ENCODE results near the gene SLF2.

The SLF2 gene, protein sequence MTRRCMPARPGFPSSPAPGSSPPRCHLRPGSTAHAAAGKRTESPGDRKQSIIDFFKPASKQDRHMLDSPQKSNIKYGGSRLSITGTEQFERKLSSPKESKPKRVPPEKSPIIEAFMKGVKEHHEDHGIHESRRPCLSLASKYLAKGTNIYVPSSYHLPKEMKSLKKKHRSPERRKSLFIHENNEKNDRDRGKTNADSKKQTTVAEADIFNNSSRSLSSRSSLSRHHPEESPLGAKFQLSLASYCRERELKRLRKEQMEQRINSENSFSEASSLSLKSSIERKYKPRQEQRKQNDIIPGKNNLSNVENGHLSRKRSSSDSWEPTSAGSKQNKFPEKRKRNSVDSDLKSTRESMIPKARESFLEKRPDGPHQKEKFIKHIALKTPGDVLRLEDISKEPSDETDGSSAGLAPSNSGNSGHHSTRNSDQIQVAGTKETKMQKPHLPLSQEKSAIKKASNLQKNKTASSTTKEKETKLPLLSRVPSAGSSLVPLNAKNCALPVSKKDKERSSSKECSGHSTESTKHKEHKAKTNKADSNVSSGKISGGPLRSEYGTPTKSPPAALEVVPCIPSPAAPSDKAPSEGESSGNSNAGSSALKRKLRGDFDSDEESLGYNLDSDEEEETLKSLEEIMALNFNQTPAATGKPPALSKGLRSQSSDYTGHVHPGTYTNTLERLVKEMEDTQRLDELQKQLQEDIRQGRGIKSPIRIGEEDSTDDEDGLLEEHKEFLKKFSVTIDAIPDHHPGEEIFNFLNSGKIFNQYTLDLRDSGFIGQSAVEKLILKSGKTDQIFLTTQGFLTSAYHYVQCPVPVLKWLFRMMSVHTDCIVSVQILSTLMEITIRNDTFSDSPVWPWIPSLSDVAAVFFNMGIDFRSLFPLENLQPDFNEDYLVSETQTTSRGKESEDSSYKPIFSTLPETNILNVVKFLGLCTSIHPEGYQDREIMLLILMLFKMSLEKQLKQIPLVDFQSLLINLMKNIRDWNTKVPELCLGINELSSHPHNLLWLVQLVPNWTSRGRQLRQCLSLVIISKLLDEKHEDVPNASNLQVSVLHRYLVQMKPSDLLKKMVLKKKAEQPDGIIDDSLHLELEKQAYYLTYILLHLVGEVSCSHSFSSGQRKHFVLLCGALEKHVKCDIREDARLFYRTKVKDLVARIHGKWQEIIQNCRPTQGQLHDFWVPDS

GRCh38 chr10:100912605-100913469, at the start of gene SLF2:
SLF2 (plus strand) TSS chr10:100912963; CDS start chr10:100913111, 148 bp downstream.
- DNase-seq, result peak; percentile 96

GRCh38 chr10:100863433-100863832, 49.3 kb upstream of the SLF2 start:
- no peak for DNase-seq

GRCh38 chr10:100864036-100864885, 48.5 kb upstream of the SLF2 start:
- no peak for DNase-seq

DNA sequence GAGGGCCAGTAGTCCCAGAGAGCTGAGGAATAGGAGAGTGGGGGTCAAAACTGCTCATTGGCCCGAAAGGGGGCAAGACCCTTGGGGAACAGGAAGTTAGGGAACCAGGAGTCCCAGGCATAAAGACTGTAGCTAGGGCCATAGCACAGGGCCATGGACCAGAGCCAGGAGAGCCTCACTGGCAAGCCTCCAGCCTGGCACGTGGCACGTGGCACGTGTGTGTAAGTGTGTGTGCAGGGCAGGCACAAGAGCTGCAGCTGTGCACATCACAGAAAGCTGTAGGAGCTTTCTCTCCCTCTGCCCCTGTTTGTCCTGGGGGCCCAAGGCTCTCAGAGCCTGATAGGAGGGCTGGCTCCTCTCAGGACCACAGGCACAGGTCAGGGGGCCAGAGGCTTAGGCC, 47.8 kb upstream of the SLF2 start:
- no peak for DNase-seq

DNA sequence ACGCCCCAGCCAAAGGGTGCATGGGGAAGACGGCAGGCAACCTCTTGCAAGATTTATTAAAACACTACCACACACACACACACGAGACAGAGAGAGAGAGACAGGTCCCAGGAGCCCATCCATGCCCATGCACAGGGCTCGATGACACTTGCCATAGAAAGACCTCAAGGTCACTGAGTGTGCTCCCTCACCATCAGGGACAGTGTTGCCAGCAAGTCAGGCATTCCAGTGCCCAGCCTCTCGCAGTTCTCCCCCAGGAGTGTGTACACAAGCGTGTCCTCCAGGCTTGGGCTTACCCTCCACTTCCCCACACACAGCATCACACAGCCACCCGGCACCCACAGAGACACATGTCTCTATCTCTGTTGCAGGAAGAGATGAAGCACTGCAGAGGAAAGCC, 46.8 kb upstream of the SLF2 start:
- no peak for DNase-seq

GRCh38 chr10:100866575-100867098, 46.1 kb upstream of the SLF2 start:
- no peak for DNase-seq

- no peak for DNase-seq
These were observed 45.4 kb upstream of the SLF2 start for GRCh38 chr10:100867261-100867963.

GRCh38 chr10:100868382-100868781, 44.4 kb upstream of the SLF2 start:
- DNase-seq, result no peak

DNA sequence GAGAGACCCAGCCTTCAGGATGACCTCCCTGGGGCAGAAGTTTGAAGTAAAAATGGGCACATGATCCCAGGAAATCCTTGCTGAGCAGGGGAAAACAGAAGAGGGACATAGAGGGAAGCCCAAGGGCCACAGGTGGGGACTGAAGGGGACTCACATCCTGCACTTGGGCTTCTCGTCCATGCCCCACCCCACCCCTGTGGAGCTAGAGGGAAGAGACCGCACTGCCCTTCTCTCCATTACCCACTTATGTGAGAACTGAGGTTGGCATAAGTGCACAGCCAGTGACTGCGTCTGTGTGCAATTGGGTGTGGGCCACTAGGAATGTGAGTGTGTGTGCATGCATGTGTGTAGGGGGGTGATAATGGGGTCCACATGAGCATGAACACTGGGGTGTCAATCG, 43.4 kb upstream of the SLF2 start:
- no peak for DNase-seq

DNA sequence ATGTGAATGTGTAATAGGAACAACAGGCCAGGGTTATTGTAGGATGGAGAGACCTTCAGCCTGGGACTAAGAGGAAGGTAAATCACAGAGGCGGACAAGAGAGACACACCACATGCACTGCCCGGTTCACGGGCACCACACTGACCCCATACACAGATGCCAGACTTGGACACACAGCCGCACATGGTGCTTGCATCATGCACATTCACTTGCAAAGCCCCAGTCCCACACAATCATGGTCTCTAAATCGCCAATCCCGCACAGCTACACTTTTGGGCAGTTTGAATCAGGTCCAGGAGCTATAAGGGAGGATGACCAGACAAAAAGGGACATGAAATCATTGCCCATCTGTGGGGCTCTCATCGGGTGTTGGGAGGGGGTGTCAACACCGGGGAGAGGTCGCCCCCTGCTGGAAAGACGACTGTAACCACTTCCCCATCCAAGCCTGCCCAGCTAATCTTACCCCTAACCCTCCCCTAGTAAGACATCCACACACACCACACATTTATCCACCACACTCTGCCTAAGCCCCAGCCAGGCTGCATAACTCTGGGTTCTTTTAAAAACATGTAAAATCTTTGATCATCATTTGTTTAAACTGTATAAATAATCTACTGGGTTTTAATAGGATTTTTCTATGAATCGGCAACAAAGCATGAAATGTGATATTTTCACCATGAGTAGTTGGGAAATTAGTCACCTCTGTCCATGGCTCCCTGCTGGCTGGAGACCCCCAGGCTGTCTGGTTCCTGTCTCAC, 40.5 kb upstream of the SLF2 start:
- peak; percentile 11 for DNase-seq

DNA sequence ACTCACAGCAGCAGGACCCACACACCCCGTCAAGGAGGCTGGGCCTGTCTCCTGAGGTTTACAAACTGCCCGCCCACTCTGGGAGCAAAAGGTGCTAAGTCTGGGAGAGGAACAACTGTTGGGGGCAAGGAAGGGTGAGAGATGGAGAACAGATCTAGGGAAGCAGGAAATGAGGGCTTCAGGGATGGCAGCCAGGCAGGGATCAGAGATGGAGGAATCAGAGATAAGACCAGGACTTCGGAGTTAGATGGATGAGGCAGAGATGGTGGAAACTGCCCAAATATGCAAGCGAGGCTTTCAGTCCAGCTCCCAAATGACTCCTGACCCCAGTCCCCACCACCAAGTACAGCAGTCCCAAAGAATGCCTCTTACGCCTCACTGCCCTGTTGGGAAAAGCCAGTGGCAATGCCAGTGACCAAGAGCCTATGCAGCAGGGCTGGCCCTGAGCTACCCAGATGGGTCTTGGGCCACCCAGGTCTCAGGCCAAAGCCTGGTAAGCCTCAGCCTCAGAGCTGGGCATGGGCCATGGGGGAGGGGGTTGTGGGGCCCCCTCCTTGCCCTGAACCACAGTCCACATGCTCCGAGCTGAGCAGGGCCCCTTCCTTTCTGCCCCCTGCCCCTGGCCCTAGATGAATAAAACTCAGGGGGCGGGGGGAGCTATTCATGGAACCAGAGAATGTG, 39.5 kb upstream of the SLF2 start:
- DNase-seq, result no peak

- no peak for DNase-seq
These were observed 38.9 kb upstream of the SLF2 start for GRCh38 chr10:100873827-100874326.

DNA sequence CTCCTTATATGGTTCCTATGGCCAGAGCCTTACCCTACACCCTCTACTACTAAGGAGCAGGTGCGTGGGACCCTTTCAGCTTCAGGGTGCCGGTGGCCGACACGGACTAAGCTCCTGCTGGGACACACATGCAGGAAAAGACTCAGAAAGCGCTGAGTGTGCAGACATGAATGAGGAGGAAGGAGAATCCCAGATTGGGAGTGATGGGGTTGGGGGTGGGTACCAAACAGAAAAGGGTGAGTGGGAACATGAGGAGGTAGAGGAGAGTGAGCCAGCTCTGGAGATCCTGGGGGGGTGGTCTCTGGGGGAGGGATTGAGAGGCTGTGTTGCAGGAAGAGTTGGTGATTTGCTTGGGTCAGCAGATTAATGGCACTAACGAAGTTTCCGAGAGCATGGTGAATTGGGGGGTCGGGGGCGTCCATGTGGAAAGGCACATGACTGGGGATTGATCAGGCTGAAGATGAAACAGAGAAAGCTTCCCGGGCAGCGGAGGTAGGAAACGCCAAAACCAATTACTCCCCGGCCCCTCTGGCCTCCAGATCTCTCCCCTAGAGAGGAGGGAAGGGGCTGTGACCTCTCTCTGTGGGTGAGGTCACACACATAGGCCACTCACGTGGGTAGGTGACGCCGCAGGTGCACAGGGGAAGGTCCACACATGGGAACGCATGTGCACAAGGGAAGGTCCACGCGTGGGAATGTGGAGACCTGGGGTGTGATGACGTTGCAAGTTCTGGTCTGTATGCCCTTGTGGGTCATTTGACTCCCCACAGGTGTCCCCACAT, 37.9 kb upstream of the SLF2 start:
- no peak for DNase-seq

GRCh38 chr10:100875484-100876166, 37.1 kb upstream of the SLF2 start:
- no peak for DNase-seq

DNA sequence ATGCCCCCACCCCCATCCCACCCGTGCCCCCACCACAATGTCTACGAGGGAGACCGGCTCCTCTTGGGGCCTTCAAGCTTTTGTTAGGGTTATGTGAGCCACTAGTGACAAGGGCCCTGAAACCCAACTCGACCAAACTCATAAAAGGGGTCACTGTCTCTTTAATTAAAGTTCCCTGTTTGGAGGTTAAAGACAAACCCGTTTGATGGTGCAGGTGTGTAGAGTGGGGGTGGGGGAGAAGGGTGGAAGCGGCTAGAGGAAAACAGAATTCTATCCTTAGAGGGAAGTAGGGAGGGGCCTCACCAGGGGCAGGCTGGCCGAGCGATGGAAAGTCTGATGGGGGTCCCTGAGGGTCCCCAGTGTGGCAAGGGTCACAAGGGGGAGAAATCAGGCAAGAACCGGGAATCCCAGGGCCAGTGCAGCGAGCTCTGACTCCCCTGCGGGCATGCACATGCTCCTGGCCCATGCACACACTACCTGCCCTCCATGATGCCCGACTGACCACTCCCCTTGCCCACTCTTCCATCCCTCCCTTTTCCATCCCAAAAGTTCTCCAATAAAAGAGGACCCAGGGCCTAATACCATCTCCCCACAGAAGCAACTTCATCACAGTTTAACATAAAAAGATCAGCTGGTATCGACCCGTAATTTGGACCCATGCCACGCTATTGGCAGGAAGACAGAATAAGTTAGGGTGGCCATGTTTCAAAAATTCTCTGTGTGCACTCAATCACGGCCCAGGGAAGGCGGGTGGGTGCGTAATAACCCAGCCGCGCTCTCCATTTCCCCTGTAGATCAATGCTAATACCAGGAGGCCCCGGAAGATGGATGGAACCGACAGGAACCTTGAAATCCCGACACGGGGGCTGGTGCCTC, 35.9 kb upstream of the SLF2 start:
- DNase-seq, result no peak

DNA sequence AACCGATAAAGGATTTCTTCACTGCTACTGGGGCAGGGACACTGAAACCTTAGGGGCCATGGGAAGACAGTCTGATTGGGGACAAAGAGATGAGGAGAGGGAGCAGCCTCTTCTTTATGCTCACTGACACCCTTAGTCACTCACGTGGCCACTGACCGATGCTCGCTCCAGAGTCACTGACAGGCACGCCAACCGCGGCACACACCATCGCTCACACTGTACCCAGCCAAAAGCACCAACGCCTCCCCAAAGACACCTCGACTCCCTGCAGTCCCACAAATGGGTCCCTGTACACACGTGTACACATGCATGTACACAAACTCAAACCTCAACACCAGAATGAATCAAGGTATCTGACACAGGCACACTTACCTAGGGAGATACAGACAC, 35.3 kb upstream of the SLF2 start:
- no peak for DNase-seq

Data from CD4-positive, alpha-beta T cell treated with Interleukin-4 for 4 hours (primary cell).